ENCODE results near the gene NIM1K. TPM values are rescaled to one million over a fixed set of nuclear protein-coding genes. Genes with fewer than 3 reads are reported as not detected.

The NIM1K gene
- total RNA-seq, 4 donors from 2014 or later = 0.32 TPM; not detected in 3

DNA sequence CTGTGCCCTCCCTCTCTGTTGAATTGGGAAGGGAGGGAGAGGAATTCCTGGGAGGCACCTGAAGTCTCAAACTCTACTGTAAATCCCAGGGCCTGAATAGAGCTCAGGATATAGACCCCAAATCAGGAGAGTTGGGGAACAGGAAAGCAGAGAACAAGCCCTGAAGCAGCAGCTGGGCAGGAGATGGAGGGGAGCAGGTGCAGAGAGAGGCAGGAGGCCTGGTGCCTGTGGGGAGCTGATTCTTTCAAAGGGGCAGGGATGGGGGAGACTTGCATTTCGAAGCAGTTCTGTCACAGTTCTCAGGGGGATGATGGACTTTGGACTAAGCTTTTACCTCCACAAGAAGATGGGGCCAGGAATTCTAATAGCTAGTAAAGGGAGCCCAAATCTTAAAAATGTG lies 50.2 kb downstream of the NIM1K start:
- in situ Hi-C loops (cut with MboI; ENCODE audit: low pct_ligation_motif_present in 1 of 4, low pct_unique_long_range_greater_than_20kb in 1 of 4, low sequenced_read_pairs in 3 of 4) = no loop called here
- Histone ChIP-seq H3K4me3 (no peak overlapping the region), H3K36me3 (no peaks in the 10 kb centered on the region), H3K9me3 (no peaks in the 10 kb centered on the region), H3K27me3 (no peaks in the 10 kb centered on the region), H3K4me1 (no peaks in the 10 kb centered on the region), H3K27ac (no peak overlapping the region)
- DNase-seq = no peak
- TF ChIP-seq POLR2A (IDR thresholded peaks at IDR 0.05) (no peak), EP300 (IDR thresholded peaks at IDR 0.05; ENCODE audit: low read depth) (no peak), POLR2AphosphoS5 (IDR thresholded peaks at IDR 0.05) (no peak)
- TF ChIP-seq, protein P1, sequence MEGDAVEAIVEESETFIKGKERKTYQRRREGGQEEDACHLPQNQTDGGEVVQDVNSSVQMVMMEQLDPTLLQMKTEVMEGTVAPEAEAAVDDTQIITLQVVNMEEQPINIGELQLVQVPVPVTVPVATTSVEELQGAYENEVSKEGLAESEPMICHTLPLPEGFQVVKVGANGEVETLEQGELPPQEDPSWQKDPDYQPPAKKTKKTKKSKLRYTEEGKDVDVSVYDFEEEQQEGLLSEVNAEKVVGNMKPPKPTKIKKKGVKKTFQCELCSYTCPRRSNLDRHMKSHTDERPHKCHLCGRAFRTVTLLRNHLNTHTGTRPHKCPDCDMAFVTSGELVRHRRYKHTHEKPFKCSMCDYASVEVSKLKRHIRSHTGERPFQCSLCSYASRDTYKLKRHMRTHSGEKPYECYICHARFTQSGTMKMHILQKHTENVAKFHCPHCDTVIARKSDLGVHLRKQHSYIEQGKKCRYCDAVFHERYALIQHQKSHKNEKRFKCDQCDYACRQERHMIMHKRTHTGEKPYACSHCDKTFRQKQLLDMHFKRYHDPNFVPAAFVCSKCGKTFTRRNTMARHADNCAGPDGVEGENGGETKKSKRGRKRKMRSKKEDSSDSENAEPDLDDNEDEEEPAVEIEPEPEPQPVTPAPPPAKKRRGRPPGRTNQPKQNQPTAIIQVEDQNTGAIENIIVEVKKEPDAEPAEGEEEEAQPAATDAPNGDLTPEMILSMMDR (IDR thresholded peaks at IDR 0.05) = no peak
- intact Hi-C loops (cut with DNase I; ENCODE audit: low total_unique reads) = no loop called here
- 40 to 67% methylated on average over 1 of the region's 1 CpG for WGBS, 2 donors (ENCODE audit: low coverage in 1 of 2)

DNA sequence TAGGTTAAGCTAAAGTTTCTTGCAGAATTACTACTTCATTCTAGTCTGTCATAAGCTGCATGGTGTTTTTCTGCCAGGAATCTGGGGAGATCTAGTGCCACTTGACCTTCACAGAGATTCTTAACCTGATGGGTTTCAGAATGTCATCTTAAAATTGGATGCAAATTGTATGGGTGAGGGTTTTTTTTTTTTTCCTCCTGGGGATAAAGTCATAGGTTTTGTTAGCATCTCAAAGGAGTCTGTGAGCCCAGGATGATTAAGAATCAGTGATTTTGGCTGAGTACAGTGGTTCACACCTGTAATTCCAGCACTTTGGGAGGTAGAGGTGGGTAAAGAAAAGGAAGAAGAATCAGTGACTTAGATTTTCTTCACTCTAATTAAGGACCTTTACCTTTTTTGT lies 51.2 kb downstream of the NIM1K start:
- in situ Hi-C loops (cut with MboI; ENCODE audit: low pct_ligation_motif_present in 1 of 4, low pct_unique_long_range_greater_than_20kb in 1 of 4, low sequenced_read_pairs in 3 of 4) = no loop called here
- TF ChIP-seq, protein P1 (IDR thresholded peaks at IDR 0.05) = no peak
- no peak for TF ChIP-seq POLR2A (IDR thresholded peaks at IDR 0.05)
- no peak for TF ChIP-seq EP300 (IDR thresholded peaks at IDR 0.05; ENCODE audit: low read depth)
- no peak for TF ChIP-seq POLR2AphosphoS5 (IDR thresholded peaks at IDR 0.05)

GRCh38 chr5:43244823-43245565 lies 53.0 kb downstream of the NIM1K start:
- intact Hi-C loops (cut with DNase I; ENCODE audit: low total_unique reads) = no loop called here
- DNase-seq = no peak
- 56 to 76% methylated on average over 4 to 11 of the region's 11 CpGs for WGBS, 2 donors (ENCODE audit: low coverage in 1 of 2)
- in situ Hi-C loops (cut with MboI; ENCODE audit: low pct_ligation_motif_present in 1 of 4, low pct_unique_long_range_greater_than_20kb in 1 of 4, low sequenced_read_pairs in 3 of 4) = no loop called here
- Histone ChIP-seq H3K4me3 (no peak overlapping the region), H3K9me3 (no peaks in the 10 kb centered on the region), H3K27ac (no peak overlapping the region), H3K4me1 (no peaks in the 10 kb centered on the region), H3K36me3 (no peaks in the 10 kb centered on the region), H3K27me3 (no peaks in the 10 kb centered on the region)
- TF ChIP-seq POLR2AphosphoS5 (IDR thresholded peaks at IDR 0.05) (no peak), EP300 (IDR thresholded peaks at IDR 0.05; ENCODE audit: low read depth) (no peak), POLR2A (IDR thresholded peaks at IDR 0.05) (no peak)
- TF ChIP-seq, protein P1 (IDR thresholded peaks at IDR 0.05) = no peak

More for the DNA sequence above, 51.2 kb downstream of the NIM1K start:
- no peak overlapping the region for H3K27ac ChIP-seq
- DNase-seq = no peak
- intact Hi-C loops (cut with DNase I; ENCODE audit: low total_unique reads) = no loop called here
- no peak overlapping the region for H3K4me3 ChIP-seq
- H3K4me1 ChIP-seq = no peaks in the 10 kb centered on the region
- no peaks in the 10 kb centered on the region for H3K27me3 ChIP-seq
- H3K36me3 ChIP-seq = no peaks in the 10 kb centered on the region
- no peaks in the 10 kb centered on the region for H3K9me3 ChIP-seq

GRCh38 chr5:43245724-43246385 lies 53.8 kb downstream of the NIM1K start:
- H3K4me1 ChIP-seq = no peaks in the 10 kb centered on the region
- intact Hi-C loops (cut with DNase I; ENCODE audit: low total_unique reads) = no loop called here
- no peak for DNase-seq
- in situ Hi-C loops (cut with MboI; ENCODE audit: low pct_ligation_motif_present in 1 of 4, low pct_unique_long_range_greater_than_20kb in 1 of 4, low sequenced_read_pairs in 3 of 4) = no loop called here
- H3K27me3 ChIP-seq = no peaks in the 10 kb centered on the region
- WGBS, 2 donors (ENCODE audit: low coverage in 1 of 2) = 86% methylated on average over 14 to 19 of the region's 19 CpGs
- TF ChIP-seq, protein P1 (IDR thresholded peaks at IDR 0.05) = no peak
- TF ChIP-seq EP300 (IDR thresholded peaks at IDR 0.05; ENCODE audit: low read depth) = no peak
- no peak for TF ChIP-seq POLR2AphosphoS5 (IDR thresholded peaks at IDR 0.05)
- TF ChIP-seq POLR2A (IDR thresholded peaks at IDR 0.05) = no peak
- no peak overlapping the region for H3K4me3 ChIP-seq
- H3K36me3 ChIP-seq = no peaks in the 10 kb centered on the region
- no peaks in the 10 kb centered on the region for H3K9me3 ChIP-seq
- H3K27ac ChIP-seq = no peak overlapping the region

All from transverse colon (tissue), 4 donors.